Stomach (tissue), 9 donors: ENCODE results near the gene SCFD2. TPM values are rescaled to one million over a fixed set of nuclear protein-coding genes. Genes with fewer than 3 reads are reported as not detected.
A peak's percentile ranks its signal among the peaks of the same experiment; 100 is the strongest.

Experiments
- DNase-seq, 2 donors: peaks; one replicate each; pipeline versions ENCODE4 v3.0.0 to v3.0.0-alpha.2; 2013 to 2019
- H3K27ac ChIP-seq, 5 donors: fragments of 200-600 bp in 4 of 5; sonication (generic) in 4 of 5; one replicate each; pipeline ENCODE4 v1.5.1; 2013 to 2019; ENCODE audit warnings: mild to moderate bottlenecking in 1 of 5, moderate library complexity in 1 of 5
- H3K27me3 ChIP-seq, 3 donors: fragments of 200-600 bp; sonication (generic); one replicate each; pipeline ENCODE4 v1.5.1; 2017 to 2019; ENCODE audit warnings: mixed run types in 1 of 3
- H3K36me3 ChIP-seq, 4 donors: fragments of 200-600 bp; sonication (generic); 1 replicate in 3 of 4; 2 replicates in 1 of 4; pipeline ENCODE4 v1.5.1; 2016 to 2019
- H3K4me1 ChIP-seq, 4 donors: fragments of 200-600 bp; sonication (generic); one replicate each; pipeline ENCODE4 v1.5.1; 2016 to 2019
- H3K4me3 ChIP-seq, 4 donors: fragments of 200-600 bp; sonication (generic) in 3 of 4; one replicate each; pipeline ENCODE4 v1.5.1; 2016 to 2019; ENCODE audit warnings: mild to moderate bottlenecking in 1 of 4
- H3K9me3 ChIP-seq, 4 donors: fragments of 200-600 bp; sonication (generic); one replicate each; pipeline ENCODE4 v1.5.1; 2016 to 2019
- EP300 ChIP-seq: sonication (generic); formaldehyde crosslinking; IDR thresholded peaks from one replicate; pipeline ENCODE4 v1.6.1; 2017; ENCODE audit warnings: antibody characterized with exemption
- POLR2A ChIP-seq, 4 donors: fragments of 450-650 bp; IDR thresholded peaks; one replicate each; pipeline ENCODE4 v1.6.1; 2016; ENCODE audit warnings: antibody characterized with exemption in 4 of 4, control low read depth in 2 of 4, mild to moderate bottlenecking in 1 of 4, moderate library complexity in 1 of 4
- POLR2AphosphoS5 ChIP-seq, 3 donors: sonication (generic); formaldehyde crosslinking; IDR thresholded peaks; one replicate each; pipeline ENCODE4 v1.6.1; 2016; ENCODE audit warnings: antibody characterized with exemption in 3 of 3
- WGBS, 5 donors: extraction: QIAGEN DNeasy Blood & Tissue Kit in 3 of 5; methylation state at CpG; one replicate each; pipeline versions ENCODE4 v1.1.5 to v1.1.7; 2013 to 2018; 5-methylcytosine and 5-hydroxymethylcytosine counted together
- intact Hi-C: fragments of 100-400 bp; cut with DNase I; formaldehyde crosslinking; loops from one replicate; pipeline ENCODE4 v1.15.1; 2023; ENCODE audit warnings: low total_unique reads
- polyA plus RNA-seq, 3 donors: library from polyadenylated mRNA; stranded (reverse); fragments of 200-250 nt; gene quantifications; one replicate each; pipeline ENCODE4 v1.2.3, GENCODE V29; 2013
- total RNA-seq, 5 donors: library from RNA; depleted of rRNA; stranded (reverse); fragments of >200 nt; gene quantifications; one replicate each; pipeline versions ENCODE4 v1.1.0 to v1.2.3, GENCODE V29; 2014 to 2016
- TF ChIP-seq, protein P1 (sequence below), 7 experiments: fragments of 450-650 bp in 4 of 7; fragments of 200-600 bp in 3 of 7; sonication (generic) in 3 of 7; IDR thresholded peaks; one replicate each; pipeline ENCODE4 v1.5.1; 2016 to 2019; ENCODE audit warnings: antibody characterized with exemption in 7 of 7, control low read depth in 2 of 7, mild to moderate bottlenecking in 1 of 7
- donor health status: healthy with polysubstance abuse.
- donor health status: Bipolar disorder and iron deficiency.
- donor health status: healthy.

The SCFD2 gene
- total and polyA plus RNA-seq, 8 donors = 2.9 to 40.2 (median 11.1) TPM

DNA sequence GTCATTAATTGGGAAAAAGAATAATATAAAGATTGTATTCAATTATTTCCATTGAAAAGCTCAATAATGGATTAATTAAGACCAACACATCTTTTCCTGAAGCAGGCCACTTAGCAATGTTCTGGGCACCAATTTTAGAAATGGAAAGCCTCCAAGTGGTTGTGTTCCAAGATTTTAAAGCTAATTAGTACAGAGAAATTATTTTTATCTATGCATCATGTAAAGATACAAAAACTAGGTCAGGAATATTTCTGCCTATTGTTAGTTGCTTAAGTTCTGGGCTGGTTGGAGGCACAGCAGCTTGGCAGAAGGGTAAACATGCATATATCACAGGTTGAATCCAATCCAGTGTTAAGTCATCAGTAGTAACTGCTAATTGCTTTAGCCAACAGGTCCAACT lies 401.9 kb downstream of the SCFD2 start:
- Histone ChIP-seq H3K27me3 (no peaks in the 10 kb centered on the region), H3K36me3 (no peaks in the 10 kb centered on the region), H3K27ac (no peak overlapping the region), H3K4me1 (peaks cover 0 to 17% (median 6%) of the 10 kb centered on the region in 4 donors), H3K9me3 (no peaks in the 10 kb centered on the region), H3K4me3 (no peak overlapping the region)
- TF ChIP-seq, protein P1, sequence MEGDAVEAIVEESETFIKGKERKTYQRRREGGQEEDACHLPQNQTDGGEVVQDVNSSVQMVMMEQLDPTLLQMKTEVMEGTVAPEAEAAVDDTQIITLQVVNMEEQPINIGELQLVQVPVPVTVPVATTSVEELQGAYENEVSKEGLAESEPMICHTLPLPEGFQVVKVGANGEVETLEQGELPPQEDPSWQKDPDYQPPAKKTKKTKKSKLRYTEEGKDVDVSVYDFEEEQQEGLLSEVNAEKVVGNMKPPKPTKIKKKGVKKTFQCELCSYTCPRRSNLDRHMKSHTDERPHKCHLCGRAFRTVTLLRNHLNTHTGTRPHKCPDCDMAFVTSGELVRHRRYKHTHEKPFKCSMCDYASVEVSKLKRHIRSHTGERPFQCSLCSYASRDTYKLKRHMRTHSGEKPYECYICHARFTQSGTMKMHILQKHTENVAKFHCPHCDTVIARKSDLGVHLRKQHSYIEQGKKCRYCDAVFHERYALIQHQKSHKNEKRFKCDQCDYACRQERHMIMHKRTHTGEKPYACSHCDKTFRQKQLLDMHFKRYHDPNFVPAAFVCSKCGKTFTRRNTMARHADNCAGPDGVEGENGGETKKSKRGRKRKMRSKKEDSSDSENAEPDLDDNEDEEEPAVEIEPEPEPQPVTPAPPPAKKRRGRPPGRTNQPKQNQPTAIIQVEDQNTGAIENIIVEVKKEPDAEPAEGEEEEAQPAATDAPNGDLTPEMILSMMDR (IDR thresholded peaks at IDR 0.05) = no peak
- no peak for TF ChIP-seq POLR2AphosphoS5 (IDR thresholded peaks at IDR 0.05)
- TF ChIP-seq EP300 = no peak
- TF ChIP-seq POLR2A (IDR thresholded peaks at IDR 0.05) = no peak
- intact Hi-C loops = loop anchor here (10.0 kb wide), 1 partner anchor 749 kb away; no protein-coding TSS in a partner anchor
- no peak for DNase-seq

DNA sequence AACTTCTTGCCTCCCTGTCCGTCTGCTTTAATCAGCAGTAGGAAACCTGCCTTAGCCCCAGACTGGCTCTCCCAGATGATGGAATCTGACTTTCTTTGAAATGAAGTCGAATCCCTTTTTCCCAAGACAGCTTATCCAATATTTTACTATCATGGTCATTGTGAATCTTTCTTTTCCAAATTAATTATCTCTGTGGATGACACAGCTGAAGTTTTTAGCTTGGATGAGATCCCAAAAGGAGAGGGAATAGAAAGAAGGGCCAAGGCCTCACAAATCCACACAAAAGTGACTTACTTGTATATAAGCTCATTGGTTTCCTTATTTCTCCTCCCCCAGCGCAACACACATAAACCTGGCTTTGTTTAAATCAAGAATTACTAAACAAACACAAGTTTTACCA lies 403.1 kb downstream of the SCFD2 start:
- Histone ChIP-seq H3K4me3 (no peak overlapping the region), H3K9me3 (no peaks in the 10 kb centered on the region), H3K27ac (no peak overlapping the region), H3K27me3 (no peaks in the 10 kb centered on the region), H3K4me1 (peaks cover 9 to 30% (median 12%) of the 10 kb centered on the region in 4 donors), H3K36me3 (no peaks in the 10 kb centered on the region)
- TF ChIP-seq, protein P1 (IDR thresholded peaks at IDR 0.05) = no peak
- no peak for TF ChIP-seq EP300
- 84 to 95% (median 89%) methylated on average over 3 of the region's 3 CpGs for WGBS, 5 donors
- intact Hi-C loops = loop anchor here (10.0 kb wide), 1 partner anchor 748 kb away; no protein-coding TSS in a partner anchor
- no peak for DNase-seq

DNA sequence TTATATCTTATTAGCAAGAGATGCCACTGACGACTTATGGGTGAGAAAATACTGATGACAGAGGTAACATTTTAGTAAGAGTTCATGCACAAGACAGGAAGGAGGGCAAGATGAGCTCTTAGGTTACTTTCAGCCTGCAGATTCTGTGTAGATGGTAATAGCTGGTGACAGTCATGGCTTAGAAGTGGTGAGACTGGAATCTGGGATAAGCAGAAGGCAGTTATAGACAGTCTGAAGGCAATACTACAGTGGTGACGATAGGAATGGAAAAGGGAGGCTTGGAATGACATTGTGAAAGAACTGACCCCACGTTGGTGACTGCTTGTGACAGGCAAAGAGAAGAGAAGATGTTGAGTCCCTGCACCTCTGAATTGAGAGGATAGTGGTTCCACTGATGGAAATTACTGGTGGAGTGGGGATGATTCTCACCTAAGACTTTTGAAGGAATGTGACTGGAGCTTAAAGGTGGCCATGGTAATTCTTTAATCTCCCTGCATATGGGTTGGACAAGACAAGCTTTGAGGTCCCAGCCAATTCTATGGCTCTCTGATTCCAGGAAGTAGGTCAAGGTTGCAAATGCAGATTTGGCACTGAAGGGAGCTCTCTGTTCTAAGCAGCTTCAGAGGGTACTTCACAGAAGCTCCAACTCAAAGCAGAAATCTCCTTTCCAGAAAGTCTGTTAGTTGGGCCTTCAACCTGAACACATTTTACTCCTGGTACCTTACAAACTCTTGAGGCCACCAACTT lies 404.0 kb downstream of the SCFD2 start:
- no peaks in the 10 kb centered on the region for H3K27me3 ChIP-seq
- no peaks in the 10 kb centered on the region for H3K36me3 ChIP-seq
- no peaks in the 10 kb centered on the region for H3K9me3 ChIP-seq
- H3K4me1 ChIP-seq = peaks cover 18 to 39% (median 20%) of the 10 kb centered on the region in 4 donors
- intact Hi-C loops = loop anchor here (10.0 kb wide), 1 partner anchor 747 kb away; no protein-coding TSS in a partner anchor
- WGBS, 5 donors = 86 to 95% (median 89%) methylated on average over 3 of the region's 3 CpGs
- H3K4me3 ChIP-seq = no peak overlapping the region
- no peak for DNase-seq
- TF ChIP-seq EP300 = no peak
- TF ChIP-seq, protein P1 (IDR thresholded peaks at IDR 0.05) = no peak
- no peak for TF ChIP-seq POLR2AphosphoS5 (IDR thresholded peaks at IDR 0.05)
- TF ChIP-seq POLR2A (IDR thresholded peaks at IDR 0.05) = no peak
- H3K27ac ChIP-seq = no peak overlapping the region

DNA sequence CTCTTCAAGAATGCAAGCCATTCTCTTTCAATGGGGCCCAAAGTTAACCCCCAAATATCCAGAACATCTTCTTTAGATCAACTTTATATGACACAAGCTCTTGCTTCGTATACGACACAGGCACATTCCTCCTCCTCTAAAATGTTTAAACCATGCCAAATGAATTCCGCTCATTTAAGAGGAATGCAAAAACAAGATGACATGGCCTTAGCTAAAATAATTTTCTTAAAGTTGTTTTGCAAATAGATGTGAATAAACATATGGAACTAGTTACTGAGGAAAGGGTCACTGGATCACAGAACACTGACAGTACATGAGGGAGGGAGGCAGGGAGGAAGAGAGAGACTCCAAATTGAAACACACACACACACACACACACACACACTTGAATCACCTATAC lies 406.3 kb downstream of the SCFD2 start:
- no peaks in the 10 kb centered on the region for H3K36me3 ChIP-seq
- 71 to 88% (median 84%) methylated on average over 3 of the region's 3 CpGs for WGBS, 5 donors
- TF ChIP-seq EP300 (no peak), POLR2A (IDR thresholded peaks at IDR 0.05) (no peak)
- intact Hi-C loops = no loop called here
- no peaks in the 10 kb centered on the region for H3K27me3 ChIP-seq
- H3K4me3 ChIP-seq = no peak overlapping the region
- peak in 1 of 2 donors; percentile 71 for DNase-seq
- H3K4me1 ChIP-seq = peaks cover 18 to 46% (median 26%) of the 10 kb centered on the region in 4 donors
- H3K27ac ChIP-seq = no peak overlapping the region
- no peaks in the 10 kb centered on the region for H3K9me3 ChIP-seq
